ENCODE results near the gene DYNLT4.
"Not testable (repeated sequence)": the region's sequence is repeated elsewhere in the genome, so short reads cannot be mapped to it uniquely, and the experiment has no call there.

Gene DYNLT4

DNA sequence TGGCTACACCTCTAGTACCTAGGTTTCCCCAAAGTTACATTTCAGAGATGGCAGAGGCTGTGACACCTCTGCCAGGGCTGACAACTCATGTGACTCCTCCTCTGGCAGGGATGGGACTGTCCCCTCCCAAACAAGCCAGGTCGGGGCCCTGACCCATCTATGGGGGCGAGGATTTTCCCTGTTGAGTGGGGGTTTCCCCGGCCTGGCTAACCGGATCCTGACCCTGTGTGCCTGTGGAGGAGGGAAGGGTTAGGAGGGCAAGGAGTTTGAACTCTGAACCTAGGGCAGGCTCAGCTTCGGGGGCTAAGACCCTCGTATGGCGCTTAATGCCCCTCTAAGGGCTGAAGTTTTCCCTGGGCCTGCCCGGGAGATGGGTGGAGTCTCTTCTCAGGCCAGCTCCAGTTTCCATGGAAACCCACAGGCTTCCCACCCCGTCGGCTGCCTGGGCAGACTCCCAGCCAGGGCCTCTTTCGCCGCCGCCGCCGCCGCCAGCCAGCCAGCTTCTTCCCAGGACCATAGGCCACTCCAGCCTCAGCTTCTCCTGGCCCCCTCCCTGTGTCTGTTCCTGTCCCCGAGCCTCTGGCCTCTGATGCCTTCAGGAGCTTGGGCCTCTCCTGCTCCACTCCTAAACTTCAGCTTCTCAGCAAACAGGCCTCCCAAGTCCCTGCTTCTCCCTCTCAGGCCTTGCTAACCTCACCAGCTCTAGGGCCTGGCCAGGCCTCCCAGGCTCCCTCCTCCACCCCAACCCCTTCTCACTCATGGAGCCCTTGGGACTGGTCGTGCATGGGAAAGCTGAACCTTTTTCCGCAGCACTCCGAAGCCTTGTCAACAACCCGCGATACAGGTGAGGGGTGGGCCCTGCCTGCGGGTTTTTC lies 1.1 kb upstream of the DYNLT4 start, which contains the start of gene BTBD19:
TSS of gene BTBD19 (plus strand) at position 461 of the 875 bp plus-strand sequence. CDS start at position 759, 298 bp downstream.
- peak; percentile 94 for DNase-seq

DNA sequence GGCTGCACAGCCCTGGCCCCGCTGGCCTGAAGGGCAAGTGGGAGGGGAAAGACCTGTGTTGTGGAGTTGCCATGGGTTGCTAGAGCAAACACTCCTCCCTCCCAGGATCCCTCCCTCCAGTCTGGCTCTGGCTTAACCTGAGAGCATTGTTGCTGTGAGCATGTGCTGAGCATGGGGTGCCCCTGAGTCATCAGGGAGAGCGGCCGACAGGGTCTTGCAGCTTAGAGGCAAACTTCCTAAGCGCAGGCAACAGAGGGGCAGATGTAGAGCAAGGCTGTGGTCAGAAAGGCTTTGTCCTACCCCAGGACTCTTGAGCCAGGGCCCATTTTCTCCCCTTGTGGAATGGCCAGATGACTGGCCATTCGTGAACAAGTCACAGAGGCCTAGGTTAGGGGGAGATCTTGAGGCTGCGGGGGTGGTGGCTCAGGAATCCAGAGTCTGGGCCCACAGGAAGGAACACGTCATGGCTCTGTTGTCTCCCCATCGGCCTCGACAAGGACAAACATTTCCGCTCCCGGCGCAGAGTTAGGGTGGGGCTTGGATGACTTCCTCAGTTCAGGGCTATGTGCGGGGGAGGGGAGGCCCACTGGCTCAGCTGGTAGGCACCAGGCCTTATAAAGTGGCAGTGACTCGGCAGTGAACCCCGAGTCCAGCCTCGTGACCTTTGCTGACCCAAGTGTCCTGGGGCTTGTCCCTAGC lies 362 bp upstream of the DYNLT4 start:
- DNase-seq: peak; percentile 98

DNA sequence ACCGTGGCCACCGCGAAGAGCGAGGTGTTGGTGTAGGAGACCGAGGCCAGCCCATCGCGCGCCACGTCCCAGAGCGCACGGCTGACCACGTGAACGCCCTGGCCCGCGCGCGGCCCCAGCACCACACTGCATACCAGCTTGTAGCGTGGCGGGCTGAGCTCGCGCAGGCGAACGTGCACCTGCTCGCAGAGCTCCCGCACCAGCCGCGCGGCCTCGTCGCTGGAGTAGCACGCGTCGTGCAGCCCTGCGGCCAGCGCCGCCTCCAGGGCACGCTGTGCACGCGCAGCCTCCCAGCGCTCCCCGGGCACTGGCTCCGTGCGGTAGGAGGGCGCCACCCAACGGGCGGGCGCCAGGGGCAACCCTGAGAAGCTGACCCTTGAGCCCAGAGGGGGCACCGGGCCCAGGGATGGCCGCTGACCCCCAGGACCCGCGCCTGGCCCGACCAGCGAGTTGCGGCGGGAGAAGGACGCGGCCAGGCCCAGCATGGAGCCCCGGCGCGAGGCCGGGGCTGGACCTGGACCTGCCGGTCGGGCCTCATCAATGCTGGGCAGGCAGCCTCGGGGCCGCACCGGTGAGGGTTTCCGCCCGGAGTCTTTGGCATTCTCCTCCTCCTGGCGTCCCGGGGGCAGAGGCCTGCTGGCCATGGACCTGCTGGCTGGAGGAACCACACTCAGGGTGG lies 987 bp downstream of the DYNLT4 start:
- DNase-seq: no peak

DNA sequence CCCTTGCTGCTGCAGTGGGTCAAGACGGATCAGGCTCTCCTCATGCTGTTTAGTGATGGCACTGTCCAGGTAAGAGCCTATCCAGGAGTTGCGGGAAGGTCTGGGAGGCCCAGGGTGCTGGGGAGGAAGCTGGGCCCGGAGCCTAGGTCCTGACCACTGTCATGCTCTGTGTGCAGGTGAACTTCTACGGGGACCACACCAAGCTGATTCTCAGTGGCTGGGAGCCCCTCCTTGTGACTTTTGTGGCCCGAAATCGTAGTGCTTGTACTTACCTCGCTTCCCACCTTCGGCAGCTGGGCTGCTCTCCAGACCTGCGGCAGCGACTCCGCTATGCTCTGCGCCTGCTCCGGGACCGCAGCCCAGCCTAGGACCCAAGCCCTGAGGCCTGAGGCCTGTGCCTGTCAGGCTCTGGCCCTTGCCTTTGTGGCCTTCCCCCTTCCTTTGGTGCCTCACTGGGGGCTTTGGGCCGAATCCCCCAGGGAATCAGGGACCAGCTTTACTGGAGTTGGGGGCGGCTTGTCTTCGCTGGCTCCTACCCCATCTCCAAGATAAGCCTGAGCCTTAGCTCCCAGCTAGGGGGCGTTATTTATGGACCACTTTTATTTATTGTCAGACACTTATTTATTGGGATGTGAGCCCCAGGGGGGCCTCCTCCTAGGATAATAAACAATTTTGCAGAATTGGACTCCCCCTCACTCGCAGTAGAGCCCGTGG lies 1.7 kb downstream of the DYNLT4 start:
- DNase-seq: no peak

DNA sequence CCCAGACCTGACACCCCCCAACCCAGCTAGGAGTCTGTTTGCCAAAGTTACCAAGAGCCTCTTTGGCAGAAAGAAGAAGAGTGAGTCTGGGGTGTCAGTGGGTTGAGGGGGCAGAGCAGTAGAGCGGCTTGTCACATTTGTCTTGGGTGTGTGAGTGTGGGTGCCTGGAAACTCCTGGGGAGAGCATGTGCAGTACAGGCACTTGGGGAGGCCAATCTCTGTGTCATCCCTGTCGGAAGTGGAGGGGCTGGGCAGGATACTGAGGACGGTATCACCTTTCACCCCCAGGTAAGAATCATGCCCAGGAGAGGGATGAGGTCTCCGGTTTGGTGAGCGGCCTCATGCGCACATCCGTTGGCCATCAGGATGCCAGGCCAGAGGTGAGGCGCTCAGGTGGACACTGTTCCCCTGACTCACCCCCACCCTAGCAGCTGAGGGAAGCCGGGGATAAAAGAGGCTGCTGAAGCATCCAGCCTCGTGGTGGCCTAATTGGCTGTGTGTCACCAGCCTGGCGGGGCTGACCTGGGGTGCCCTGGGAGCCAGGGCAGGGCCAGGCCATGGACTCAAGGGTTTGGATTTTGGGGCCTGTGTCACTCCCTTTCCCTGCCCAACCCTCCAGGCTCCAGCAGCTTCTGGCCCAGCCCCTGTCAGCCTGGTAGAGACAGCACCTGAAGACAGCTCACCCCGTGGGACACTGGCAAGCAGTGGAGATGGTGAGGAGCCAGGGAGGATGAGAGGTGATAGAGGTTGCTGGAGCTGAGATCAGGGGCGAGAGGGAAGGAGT lies 3.6 kb downstream of the DYNLT4 start:
- DNase-seq: no peak

DNA sequence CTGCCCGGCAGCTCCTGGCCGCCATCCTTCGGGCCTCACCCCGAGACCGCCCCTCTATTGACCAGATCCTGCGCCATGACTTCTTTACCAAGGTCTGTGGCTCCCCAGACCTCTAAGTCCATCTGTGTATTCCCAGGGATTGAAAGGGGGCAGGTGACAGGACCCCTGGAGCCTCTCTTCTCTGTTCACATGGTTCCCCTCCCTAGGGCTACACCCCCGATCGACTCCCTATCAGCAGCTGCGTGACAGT lies 4.2 kb downstream of the DYNLT4 start:
- DNase-seq: no peak

DNA sequence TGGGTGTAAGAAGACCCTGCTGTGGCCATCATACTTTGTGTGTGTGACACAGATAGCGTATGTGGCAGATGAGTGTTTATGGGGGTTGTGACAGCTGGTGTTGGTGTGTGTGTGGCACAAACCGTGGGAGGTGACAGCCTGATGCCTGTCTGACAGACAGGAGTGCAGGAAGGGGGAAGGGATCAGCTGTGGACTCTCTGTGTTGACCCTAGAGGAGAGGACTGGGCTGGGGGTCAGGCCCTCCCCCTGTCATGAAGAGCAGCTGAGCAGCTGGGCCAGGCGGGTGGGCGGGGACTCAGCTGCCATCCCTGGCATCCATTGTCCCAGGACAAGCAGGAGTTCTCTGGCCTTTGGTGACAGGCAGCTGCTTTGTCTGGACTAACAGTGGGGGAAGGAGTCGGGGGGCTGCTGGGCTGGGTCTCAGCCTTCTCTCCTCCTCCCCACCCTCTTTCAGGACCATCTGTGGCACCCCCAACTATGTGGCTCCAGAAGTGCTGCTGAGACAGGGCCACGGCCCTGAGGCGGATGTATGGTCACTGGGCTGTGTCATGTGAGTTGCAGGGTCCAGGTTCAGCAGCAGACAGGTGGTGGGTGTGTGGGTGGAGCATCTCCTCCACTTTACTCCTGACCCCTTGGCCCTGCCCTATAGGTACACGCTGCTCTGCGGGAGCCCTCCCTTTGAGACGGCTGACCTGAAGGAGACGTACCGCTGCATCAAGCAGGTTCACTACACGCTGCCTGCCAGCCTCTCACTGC lies 4.7 kb downstream of the DYNLT4 start:
- DNase-seq: no peak

DNA sequence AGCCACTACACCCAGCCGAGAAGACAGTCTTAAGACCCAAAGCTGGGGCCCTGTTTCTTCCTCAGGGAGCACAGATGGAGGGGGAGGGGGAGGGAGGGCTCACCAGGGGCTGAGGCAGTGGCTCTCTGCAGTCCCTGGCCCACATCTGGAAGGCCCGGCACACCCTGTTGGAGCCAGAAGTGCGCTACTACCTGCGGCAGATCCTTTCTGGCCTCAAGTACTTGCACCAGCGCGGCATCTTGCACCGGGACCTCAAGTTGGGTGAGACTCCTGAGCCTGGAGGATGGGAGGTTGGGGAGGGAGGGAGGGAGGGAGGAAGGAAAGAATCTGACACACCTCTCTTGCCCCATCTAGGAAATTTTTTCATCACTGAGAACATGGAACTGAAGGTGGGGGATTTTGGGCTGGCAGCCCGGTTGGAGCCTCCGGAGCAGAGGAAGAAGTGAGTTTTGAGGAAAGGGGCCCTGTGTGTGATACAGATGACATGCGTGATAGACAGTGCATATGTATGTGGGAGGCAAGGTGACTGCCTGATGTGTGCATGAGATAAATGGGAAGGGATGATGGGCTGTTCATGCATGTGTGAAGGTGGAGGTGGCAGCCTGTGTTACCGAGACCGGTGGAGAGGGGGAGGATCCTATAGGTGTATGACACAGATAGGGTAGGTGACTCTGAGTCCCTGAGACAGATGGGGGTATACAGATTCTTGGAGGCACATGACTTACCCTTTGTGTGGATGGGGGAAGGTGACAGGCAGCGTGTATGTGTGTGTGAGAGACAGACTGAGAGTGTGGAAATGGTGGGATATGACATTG lies 5.5 kb downstream of the DYNLT4 start:
- DNase-seq: peak; percentile 76

DNA sequence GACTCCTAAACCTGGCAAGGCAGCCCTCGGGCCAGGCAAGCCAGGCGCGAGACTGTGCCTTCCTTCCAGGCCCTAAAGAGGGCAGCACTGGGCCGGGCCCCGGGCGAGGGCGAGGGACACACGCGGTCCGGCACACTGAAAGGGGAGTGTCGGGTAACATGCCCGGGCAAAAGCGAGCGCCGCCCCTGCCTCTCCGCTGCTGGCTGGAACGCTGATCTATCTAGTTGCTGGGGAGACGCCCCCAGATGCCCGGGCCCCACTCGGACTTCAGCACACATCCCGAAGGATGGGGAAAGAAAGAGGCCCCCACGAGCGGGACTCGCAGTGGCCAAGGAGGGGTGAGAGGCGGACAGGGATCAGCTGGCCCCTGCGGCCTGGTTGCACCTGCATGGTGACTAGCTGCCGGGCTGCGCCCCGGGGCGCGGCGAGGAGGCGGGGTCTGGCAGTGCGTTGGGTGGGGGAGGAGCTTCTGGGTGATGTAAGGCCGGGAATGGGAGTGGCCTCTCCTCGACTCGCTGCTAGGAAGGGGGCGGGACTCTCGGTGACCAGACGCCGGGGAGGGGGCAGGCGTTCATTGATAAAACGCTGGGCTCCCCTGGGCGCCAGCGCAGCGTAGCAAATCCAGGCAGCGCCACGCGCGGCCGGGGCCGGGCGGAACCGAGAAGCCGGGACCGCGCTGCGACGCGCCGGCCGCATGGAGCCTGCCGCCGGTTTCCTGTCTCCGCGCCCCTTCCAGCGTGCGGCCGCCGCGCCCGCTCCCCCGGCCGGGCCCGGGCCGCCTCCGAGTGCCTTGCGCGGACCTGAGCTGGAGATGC lies 7.2 kb downstream of the DYNLT4 start, which contains the start of gene PLK3:
TSS of gene PLK3 (plus strand) at position 608 of the 815 bp plus-strand sequence. CDS start at position 695, 87 bp downstream.
- DNase-seq: peak; percentile 99

DNA sequence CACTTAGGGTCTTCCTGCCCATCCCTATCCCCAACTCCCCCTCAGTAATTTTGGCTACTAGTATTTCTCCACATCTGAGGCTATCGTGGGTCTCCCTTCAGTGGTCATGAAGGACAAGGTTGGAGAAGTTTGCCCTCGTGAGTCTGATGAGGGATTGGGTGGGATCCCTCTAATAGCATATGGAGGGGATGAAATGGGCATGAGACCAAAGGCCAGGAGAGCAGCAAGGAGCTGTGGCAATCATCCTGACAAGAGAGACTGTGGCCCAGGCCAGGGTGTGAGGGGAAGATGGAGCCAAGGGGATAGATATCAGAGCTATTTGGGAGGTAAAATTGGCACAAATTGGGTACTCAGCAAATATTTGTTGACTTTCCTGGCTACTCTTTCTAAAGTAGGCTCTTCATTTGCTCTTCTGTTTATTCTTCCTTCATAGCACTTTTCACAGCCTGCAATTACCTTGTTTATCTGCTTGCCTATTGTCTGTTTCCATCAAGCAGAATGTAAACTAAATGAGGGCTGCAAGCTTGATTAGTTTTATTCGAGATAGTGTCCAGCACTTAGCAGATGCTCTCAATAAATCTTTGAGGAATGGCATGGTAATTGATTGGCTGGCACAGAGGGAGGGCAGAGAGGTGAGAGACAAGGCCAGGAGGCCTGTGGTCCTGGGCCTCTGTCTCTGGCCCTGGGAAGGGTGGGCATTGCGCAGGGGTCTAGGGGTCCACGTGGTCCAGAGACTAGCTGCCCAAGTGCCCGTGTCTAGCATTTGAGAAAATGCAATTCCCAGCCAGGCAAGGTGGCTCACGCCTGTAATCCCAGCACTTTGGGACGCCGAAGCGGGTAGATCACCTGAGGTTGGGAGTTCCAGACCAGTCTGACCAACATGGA lies 8.4 kb downstream of the DYNLT4 start:
- no peak for DNase-seq

DNA sequence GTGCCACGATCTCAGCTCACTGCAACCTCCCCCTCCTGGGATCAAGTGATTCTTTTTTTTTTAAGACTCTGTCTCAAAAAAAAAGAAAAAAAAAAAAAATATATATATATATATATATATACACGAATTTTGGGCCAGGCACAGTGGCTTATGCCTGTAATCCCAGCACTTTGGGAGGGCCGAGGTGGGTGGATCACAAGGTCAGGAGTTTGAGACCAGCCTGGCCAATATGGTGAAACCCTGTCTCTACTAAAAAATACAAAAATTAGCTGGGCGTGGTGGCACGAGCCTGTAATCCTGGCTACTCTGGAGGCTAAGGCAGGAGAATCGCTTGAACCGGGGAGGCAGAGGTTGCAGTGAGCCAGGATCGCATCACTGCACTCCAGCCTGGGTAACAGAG lies 9.3 kb downstream of the DYNLT4 start:
- not testable (repeated sequence) for DNase-seq

DNA sequence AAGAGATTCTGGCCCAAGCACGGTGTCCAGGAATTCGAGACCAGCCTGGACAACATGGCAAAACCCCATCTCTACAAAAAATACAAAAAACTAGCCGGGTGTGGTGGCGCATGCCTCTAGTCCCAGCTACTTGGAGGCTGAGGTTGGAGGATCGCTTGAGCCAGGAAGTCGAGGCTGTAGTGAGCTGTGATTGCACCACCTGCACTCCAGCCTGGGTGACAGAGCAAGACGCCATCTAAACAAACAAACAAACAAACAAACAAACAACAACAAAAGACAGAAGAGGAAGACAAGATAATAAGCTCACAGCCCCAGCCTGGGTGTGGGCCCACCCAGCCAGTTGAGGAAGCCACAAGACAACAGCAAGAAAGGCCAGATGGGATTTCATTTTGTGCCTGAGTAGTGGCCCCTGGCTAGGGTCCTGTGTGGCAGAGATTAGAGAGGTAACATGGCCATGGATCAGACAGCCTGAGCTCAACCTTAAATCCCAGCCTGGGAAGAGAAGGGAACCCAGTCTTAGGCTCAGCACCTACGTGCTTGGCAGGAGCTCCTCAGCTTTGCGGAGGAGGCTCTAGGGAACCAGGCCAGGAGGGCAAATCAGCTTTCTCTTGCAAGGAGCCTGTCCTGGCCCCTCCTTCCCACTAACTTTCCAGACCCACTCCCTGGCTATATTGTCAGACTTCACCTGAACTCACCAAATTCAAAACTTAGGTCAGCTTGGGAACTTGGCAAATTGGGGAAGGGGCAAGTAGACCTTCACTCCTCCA lies 14.2 kb downstream of the DYNLT4 start:
- DNase-seq: no peak

DNA sequence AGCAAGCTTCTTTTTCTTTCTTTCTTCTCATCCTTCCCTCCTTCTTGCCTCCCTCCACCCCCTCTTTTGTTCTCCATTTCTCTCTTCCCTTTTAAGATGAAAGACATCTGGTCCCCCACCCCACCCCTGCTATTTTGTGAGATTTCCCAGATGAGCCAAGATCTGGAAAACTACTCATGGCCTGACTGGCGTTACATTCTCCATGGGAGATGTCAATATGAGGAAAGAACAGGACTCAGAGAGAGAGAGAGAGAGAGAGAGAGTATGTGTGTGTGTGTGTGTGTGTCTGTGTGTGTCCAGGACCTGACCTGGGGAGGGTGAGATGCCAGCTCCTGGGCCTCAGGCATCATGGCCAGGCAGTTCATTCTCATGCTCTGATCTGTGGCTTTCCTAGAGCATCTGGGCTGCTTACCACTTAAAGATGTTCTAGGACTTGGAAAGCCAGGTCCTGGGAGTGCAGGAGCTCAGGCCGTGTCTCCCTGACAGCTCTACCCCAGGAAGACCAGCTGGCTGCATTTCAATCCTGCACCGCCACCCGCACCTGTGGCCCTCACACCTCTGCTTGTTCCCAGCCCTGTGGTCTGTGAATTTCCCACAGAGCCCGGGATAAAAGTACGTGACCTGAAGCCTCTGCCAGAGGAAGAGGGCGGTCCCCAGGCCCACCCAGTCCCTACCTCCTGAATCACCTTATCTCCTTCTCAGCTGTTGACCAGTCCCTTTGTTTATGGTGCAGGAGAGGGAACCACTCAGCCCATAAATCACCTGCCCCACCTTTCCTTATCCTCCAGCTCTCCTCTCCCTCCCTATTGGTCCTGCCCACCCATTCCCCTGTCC lies 16.0 kb downstream of the DYNLT4 start:
- no peak for DNase-seq

DNA sequence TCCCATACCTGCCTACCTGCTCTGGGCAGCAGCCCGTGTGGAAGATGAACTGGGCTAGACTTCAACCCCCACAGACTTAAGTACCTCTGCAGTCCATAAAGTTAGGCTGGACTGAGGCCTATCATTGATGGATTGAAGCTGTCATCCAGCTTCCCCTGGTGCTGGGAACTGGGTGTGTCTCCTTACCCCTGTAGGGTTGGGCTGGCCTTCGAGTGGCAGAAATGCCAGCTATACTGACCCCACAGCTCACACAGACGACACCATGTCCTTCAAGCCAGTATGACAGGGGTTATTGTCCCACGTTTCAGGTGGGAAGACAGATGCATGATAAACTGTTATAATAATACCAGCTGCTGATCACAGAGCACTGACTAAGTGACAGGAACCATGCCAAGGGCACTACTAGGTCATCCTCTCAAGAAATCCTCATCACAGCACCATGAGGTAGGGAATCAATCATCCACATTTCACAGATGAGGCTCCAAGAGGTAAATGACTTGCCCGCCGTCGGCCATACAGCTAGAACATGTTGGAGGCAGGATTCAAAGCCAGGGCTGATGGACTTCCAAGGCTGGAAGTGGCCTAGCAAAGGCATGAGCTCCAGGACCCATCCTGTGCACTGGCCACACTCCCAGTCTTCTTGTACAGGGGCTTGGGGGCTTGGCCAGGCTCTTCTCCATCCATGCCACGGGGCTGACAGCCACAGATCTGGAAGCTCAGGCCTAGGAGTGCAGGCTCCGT lies 18.9 kb downstream of the DYNLT4 start, which contains the start of gene BEST4:
TSS of gene BEST4 (minus strand) at position 51 of the 741 bp plus-strand sequence. CDS start 465 bp downstream, outside the sequence.
- DNase-seq: no peak

DNA sequence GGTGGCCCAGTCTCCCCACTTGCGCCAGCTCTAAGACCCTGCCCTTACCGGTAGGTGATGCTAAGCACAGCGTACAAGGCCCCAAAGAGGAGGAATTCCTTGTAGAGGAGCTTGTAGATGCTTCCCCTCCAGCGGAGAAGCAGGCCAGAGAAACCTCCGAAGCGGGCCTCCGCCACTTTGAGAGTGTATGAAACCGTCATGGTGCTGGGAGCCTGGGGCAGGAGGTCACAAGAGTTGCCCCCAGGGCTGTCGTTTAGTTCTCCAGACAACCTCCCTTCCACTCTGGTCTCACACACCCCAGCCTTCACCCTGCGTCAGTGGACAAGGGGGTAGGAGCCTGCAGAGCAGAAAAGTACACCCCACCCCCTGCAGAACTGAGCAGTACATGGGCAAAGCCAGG lies 19.6 kb downstream of the DYNLT4 start:
- DNase-seq: no peak
